Cardiac muscle cell (in vitro differentiated cells and primary cell): ENCODE measurements around the gene SPACDR. TPM values are rescaled to one million over a fixed set of nuclear protein-coding genes. Genes with fewer than 3 reads are reported as not detected.
"Not testable (repeated sequence)": the region's sequence is repeated elsewhere in the genome, so short reads cannot be mapped to it uniquely, and the experiment has no call there.

Experiments
- DNase-seq, 2 donors: peaks; one replicate each; pipeline versions ENCODE4 v3.0.0 to v3.0.0-alpha.2; 2010 to 2017; ENCODE audit warnings: low read depth in 1 of 2, low spot score in 1 of 2
- H3K27ac ChIP-seq: fragments of 200-600 bp; sonication (generic); 2 replicates; pipeline ENCODE4 v1.5.1; 2016
- H3K27me3 ChIP-seq: fragments of 200-600 bp; sonication (generic); 2 replicates; pipeline ENCODE4 v1.6.0; 2016; ENCODE audit warnings: control low read depth
- H3K36me3 ChIP-seq: fragments of 200-600 bp; sonication (generic); 2 replicates; pipeline ENCODE4 v1.5.1; 2016; ENCODE audit warnings: control low read depth
- H3K4me1 ChIP-seq: fragments of 200-600 bp; sonication (generic); 2 replicates; pipeline ENCODE4 v1.8.1; 2017; ENCODE audit warnings: low read depth, mild to moderate bottlenecking, mixed run types
- H3K4me3 ChIP-seq: fragments of 200-600 bp; sonication (generic); 2 replicates; pipeline ENCODE4 v1.5.1; 2016; ENCODE audit warnings: mild to moderate bottlenecking
- H3K9me3 ChIP-seq: fragments of 200-600 bp; sonication (generic); 2 replicates; pipeline ENCODE4 v1.5.1; 2017; ENCODE audit warnings: low read depth, mild to moderate bottlenecking, control low read depth
- polyA plus RNA-seq: library from polyadenylated mRNA; unstranded; fragments of >200 nt; fragmentation: Nextera tagmentation; extraction: Ambion mirVana; gene quantifications from 2 replicates; pipeline ENCODE4 v1.2.1, GENCODE V29; 2016
- total RNA-seq: library from RNA; depleted of rRNA; stranded (reverse); fragments of >200 nt; gene quantifications from 2 replicates; pipeline ENCODE4 v1.2.3, GENCODE V29; 2016
- TF ChIP-seq, protein P1 (sequence below): IDR thresholded peaks from 2 replicates; pipeline ENCODE4 v1.5.1; 2012; ENCODE audit warnings: low read depth, mild to moderate bottlenecking, low read length

SPACDR gene
- total and polyA plus RNA-seq, 2 experiments from 2014 or later, result 1.2 to 1.6 TPM

DNA sequence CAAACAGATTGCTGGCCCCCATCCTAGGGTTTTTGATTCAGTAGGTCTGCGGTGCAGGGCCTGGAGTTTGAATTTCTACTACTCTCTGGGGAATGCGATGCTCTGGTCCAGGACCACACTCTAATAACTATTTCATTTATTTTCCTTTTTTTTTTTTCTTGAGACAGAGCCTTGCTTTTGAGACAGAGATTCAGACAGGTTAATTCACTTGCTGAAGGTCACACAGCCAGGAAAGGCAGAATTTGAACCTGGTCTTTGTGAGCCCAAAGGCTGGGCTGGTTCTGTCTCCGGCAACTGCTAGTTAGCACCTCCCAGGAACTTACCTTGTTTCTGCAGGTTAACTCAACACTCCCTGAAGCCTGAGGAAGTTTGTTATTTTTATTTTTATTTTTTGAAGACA, 11.5 kb downstream of the SPACDR start:
- TF ChIP-seq, protein P1, sequence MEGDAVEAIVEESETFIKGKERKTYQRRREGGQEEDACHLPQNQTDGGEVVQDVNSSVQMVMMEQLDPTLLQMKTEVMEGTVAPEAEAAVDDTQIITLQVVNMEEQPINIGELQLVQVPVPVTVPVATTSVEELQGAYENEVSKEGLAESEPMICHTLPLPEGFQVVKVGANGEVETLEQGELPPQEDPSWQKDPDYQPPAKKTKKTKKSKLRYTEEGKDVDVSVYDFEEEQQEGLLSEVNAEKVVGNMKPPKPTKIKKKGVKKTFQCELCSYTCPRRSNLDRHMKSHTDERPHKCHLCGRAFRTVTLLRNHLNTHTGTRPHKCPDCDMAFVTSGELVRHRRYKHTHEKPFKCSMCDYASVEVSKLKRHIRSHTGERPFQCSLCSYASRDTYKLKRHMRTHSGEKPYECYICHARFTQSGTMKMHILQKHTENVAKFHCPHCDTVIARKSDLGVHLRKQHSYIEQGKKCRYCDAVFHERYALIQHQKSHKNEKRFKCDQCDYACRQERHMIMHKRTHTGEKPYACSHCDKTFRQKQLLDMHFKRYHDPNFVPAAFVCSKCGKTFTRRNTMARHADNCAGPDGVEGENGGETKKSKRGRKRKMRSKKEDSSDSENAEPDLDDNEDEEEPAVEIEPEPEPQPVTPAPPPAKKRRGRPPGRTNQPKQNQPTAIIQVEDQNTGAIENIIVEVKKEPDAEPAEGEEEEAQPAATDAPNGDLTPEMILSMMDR, result no peak
- no peaks in the 10 kb centered on the region for H3K27me3 ChIP-seq

DNA sequence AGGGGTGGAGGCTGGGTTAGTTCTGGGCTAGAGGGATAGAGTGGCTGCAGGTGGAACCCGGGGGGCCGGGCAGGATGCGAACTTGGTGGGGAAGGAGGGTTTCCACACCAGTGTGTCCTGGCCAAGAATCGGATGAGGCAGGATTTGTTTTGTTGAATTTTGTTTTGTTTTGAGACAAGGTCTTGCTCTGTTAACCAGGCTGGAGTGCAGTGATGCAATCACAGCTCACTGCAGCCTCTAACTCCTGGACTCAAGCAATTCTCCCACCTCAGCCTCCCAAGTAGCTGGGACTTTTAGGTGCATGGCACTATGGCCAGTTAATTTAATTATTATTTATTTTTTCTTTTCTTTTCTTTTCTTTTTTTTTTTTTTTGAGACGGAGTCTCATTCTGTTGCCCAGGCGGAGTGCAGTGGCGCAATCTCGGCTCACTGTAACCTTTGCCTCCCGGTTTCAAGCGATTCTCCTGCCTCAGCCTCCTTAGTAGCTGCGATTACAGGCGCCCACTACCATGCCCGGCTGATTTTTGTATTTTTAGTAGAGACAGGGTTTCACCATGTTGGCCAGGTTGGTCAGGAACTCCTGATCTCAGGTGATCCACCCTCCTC, 14.8 kb downstream of the SPACDR start:
- H3K27me3 ChIP-seq, result no peaks in the 10 kb centered on the region
- H3K27ac ChIP-seq, result no peak overlapping the region
- no peaks in the 10 kb centered on the region for H3K9me3 ChIP-seq
- H3K36me3 ChIP-seq, result no peaks in the 10 kb centered on the region
- no peak for DNase-seq
- peaks cover 2% of the 10 kb centered on the region for H3K4me1 ChIP-seq
- no peak overlapping the region for H3K4me3 ChIP-seq
- TF ChIP-seq, protein P1, result no peak

More for the DNA sequence above, 11.5 kb downstream of the SPACDR start:
- no peaks in the 10 kb centered on the region for H3K4me1 ChIP-seq
- no peak overlapping the region for H3K27ac ChIP-seq
- H3K4me3 ChIP-seq, result no peak overlapping the region
- H3K36me3 ChIP-seq, result no peaks in the 10 kb centered on the region
- DNase-seq, result no peak
- H3K9me3 ChIP-seq, result no peaks in the 10 kb centered on the region

DNA sequence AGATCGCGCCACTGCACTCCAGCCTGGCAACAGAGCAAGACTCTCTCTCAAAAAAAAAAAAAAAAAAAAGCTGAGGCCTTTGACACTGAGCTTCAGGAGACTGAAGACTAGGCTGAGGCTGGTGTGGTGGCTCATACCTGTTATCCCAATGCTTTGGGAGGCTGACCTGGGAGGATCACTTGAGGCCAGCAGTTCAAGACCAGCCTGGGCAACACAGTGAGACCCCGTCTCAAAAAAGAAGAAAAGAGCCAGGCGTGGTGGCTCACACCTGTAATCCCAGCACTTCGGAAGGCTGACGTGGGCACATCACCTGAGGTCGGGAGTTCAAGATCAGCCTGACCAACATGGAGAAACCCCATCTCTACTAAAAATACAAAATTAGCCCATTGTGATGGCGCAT, 16.7 kb downstream of the SPACDR start:
- not testable (repeated sequence) for DNase-seq, H3K27me3 ChIP-seq

DNA sequence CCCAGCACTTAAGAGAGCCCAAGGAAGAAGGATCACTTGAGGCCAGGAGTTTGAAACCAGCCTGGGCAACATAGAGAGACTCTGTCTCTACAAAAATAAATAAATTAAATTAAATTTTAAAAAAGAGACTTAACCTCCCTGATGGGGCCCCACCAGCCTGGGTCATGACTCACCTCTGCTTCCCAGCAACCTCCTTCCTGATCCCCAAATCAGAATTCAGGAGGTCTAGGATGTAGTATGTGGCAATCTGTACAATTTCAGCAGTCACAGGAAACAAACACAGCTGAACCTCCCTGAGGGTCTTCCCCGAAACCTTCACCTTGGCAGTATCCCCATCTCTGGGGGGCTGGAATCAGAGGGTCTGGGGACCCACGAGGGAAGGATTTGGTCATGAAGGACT, 18.0 kb downstream of the SPACDR start:
- Histone ChIP-seq H3K36me3 (no peaks in the 10 kb centered on the region), H3K27ac (no peak overlapping the region), H3K27me3 (no peaks in the 10 kb centered on the region), H3K9me3 (no peaks in the 10 kb centered on the region), H3K4me1 (peaks cover 2% of the 10 kb centered on the region), H3K4me3 (no peak overlapping the region)
- TF ChIP-seq, protein P1, result no peak
- DNase-seq, result peak in 1 of 2 donors; percentile 62

More for the DNA sequence above, 16.7 kb downstream of the SPACDR start:
- H3K4me3 ChIP-seq, H3K27ac ChIP-seq, H3K9me3 ChIP-seq, H3K36me3 ChIP-seq, H3K4me1 ChIP-seq: not testable (repeated sequence)

DNA sequence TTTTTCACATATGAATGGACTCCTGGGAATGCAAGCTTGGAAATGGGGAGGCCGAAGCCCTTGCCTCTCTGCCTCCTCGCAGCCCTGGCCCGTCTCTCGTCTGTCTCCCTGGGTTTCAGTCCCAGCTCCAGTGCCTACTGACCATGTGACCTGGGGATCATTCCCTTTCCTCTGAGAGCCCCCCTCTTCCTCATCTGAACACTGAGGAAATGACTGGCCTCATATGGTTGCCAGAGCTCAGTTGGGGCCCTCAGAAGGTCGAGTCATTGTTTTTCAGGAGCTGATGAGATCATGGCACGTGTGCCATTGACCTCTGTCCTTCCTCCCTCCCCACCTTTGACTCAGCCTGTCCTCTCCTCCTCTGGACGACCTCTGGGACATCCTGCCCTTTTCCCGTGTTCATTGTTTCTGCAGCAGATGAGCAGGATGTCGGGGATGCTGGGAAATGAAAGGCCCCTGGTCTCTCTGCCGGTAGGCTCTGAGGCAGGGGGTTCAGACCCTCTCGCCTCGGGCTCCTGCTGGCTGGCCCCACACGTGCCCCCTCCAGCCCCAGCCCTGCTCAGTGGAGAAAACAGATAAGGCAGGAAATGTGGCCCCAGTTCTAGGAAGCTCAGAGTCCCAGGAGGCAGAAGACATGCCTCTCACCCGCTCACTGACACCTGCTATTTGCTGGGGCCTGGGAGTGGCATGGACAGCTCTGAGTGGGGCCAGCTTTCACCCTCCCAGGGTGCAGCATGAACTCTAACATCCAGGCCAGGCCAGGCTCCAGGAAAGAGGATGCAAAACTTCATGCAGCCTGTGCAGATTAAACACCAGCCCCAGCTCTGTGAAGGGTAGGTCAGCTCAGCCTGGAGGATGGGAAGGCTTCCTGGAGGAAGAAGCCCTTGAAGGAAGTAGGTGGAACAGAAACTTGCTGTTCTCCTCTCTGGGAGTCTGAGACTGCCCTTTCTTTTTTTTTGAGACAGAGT, 19.5 kb downstream of the SPACDR start:
- peak in 1 of 2 donors; percentile 72 for DNase-seq

More for the DNA sequence above, 19.5 kb downstream of the SPACDR start:
- Histone ChIP-seq H3K4me1 (peaks cover 2% of the 10 kb centered on the region), H3K4me3 (no peak overlapping the region), H3K36me3 (no peaks in the 10 kb centered on the region), H3K27me3 (no peaks in the 10 kb centered on the region), H3K9me3 (no peaks in the 10 kb centered on the region), H3K27ac (peak overlapping the region; percentile 64)
- TF ChIP-seq, protein P1, result no peak
